Stimulated activated CD4-positive, alpha-beta T cell treated with anti-CD3 and anti-CD28 coated beads, Interleukin-15, amount 100 ng/mL, for 48 hours (primary cell): ENCODE data around the gene BHLHE40.

Source experiments
- DNase-seq, 2 donors: peaks; one replicate each; pipeline ENCODE4 v3.0.0-alpha.2; 2020; ENCODE audit warnings: low read depth in 2 of 2

The BHLHE40 gene

GRCh38 chr3:5001135-5001534 lies 21.9 kb downstream of the BHLHE40 start:
- no peak for DNase-seq

GRCh38 chr3:5001805-5002173 lies 22.6 kb downstream of the BHLHE40 start:
- no peak for DNase-seq

- peak; percentile 57 to 71 for DNase-seq
Measured at GRCh38 chr3:5002174-5002870, 23.1 kb downstream of the BHLHE40 start.

- DNase-seq, result no peak
Measured at GRCh38 chr3:5002871-5003247, 23.6 kb downstream of the BHLHE40 start.

- DNase-seq, result no peak
Measured at GRCh38 chr3:5004319-5005152, 25.3 kb downstream of the BHLHE40 start.

- no peak for DNase-seq
Measured at GRCh38 chr3:5005367-5005766, 26.1 kb downstream of the BHLHE40 start.

- DNase-seq, result peak; percentile 65 to 74
Measured at GRCh38 chr3:5006755-5007202, 27.5 kb downstream of the BHLHE40 start.

GRCh38 chr3:5007873-5008272 lies 28.6 kb downstream of the BHLHE40 start:
- DNase-seq, result no peak

GRCh38 chr3:5009506-5010109 lies 30.4 kb downstream of the BHLHE40 start:
- no peak for DNase-seq

GRCh38 chr3:5010140-5010539 lies 30.9 kb downstream of the BHLHE40 start:
- no peak for DNase-seq

- DNase-seq, result no peak
Measured at GRCh38 chr3:5010706-5011554, 31.7 kb downstream of the BHLHE40 start.

GRCh38 chr3:5011555-5012256 lies 32.5 kb downstream of the BHLHE40 start:
- no peak for DNase-seq

- DNase-seq, result no peak
Measured at GRCh38 chr3:5012367-5012766, 33.1 kb downstream of the BHLHE40 start.

- no peak for DNase-seq
Measured at GRCh38 chr3:5013021-5013906, 34.0 kb downstream of the BHLHE40 start.

- DNase-seq, result no peak
Measured at GRCh38 chr3:5014391-5014790, 35.2 kb downstream of the BHLHE40 start.

- DNase-seq, result no peak
Measured at GRCh38 chr3:5015056-5015455, 35.8 kb downstream of the BHLHE40 start.

- no peak for DNase-seq
Measured at GRCh38 chr3:5016211-5017161, 37.2 kb downstream of the BHLHE40 start.

- DNase-seq, result no peak
Measured at GRCh38 chr3:5017925-5018531, 38.8 kb downstream of the BHLHE40 start.
